ENCODE results near the gene SAMHD1.
"Not testable (repeated sequence)": the region's sequence is repeated elsewhere in the genome, so short reads cannot be mapped to it uniquely, and the experiment has no call there.

SAMHD1 gene

GRCh38 chr20:36905566-36905965 lies 45.9 kb downstream of the SAMHD1 start:
- H3K9me3 ChIP-seq (ENCODE audit: insufficient read depth, low read depth, low read length); H3K4ac ChIP-seq (ENCODE audit: low read depth, low read length); H4K8ac ChIP-seq (ENCODE audit: low read depth, low read length); H3K4me3 ChIP-seq (ENCODE audit: low read depth, low read length); DNase-seq; H2AFZ ChIP-seq (ENCODE audit: insufficient read depth, low read length, poor library complexity); H2BK5ac ChIP-seq (ENCODE audit: low read depth, low read length, poor library complexity); H3K9ac ChIP-seq (ENCODE audit: low read length); H3K4me2 ChIP-seq (ENCODE audit: low read length); H3K79me2 ChIP-seq (ENCODE audit: control insufficient read depth, insufficient read depth, low read length, poor library complexity); H3K18ac ChIP-seq (ENCODE audit: low read length); H2BK12ac ChIP-seq (ENCODE audit: low read length); H3K4me1 ChIP-seq (ENCODE audit: control insufficient read depth in 1 of 2, insufficient read depth in 2 of 2, low read length in 2 of 2); H3K14ac ChIP-seq (ENCODE audit: low read length); H3K23ac ChIP-seq (ENCODE audit: low read length); H3K79me1 ChIP-seq (ENCODE audit: low read length); H2AK5ac ChIP-seq (ENCODE audit: low read length); H3K36me3 ChIP-seq (ENCODE audit: control insufficient read depth in 1 of 2, insufficient read depth in 2 of 2, low read length in 2 of 2); H2BK120ac ChIP-seq (ENCODE audit: insufficient read depth, low read length, poor library complexity); H3K27me3 ChIP-seq (ENCODE audit: insufficient read depth, low read length); H4K91ac ChIP-seq (ENCODE audit: low read depth, low read length); H3K27ac ChIP-seq (ENCODE audit: low read depth, low read length); H4K12ac ChIP-seq (ENCODE audit: low read depth, low read length): not testable (repeated sequence)
- no CpG with 5 or more reads among the region's 10 CpGs for WGBS (ENCODE audit: extremely low coverage, insufficient coverage, insufficient read length)

- Histone ChIP-seq H3K27me3 (ENCODE audit: insufficient read depth, low read length) (no peaks in the 10 kb centered on the region), H3K79me2 (ENCODE audit: control insufficient read depth, insufficient read depth, low read length, poor library complexity) (no peaks in the 10 kb centered on the region), H3K4me2 (ENCODE audit: low read length) (no peak overlapping the region), H3K4me3 (ENCODE audit: low read depth, low read length) (no peak overlapping the region), H3K36me3 (ENCODE audit: control insufficient read depth in 1 of 2, insufficient read depth in 2 of 2, low read length in 2 of 2) (no peaks in the 10 kb centered on the region), H3K27ac (ENCODE audit: low read depth, low read length) (no peak overlapping the region), H4K12ac (ENCODE audit: low read depth, low read length) (no peak overlapping the region), H2AK5ac (ENCODE audit: low read length) (no peak overlapping the region), H3K23ac (ENCODE audit: low read length) (no peak overlapping the region), H2BK12ac (ENCODE audit: low read length) (no peak overlapping the region), H3K4ac (ENCODE audit: low read depth, low read length) (no peak overlapping the region), H2AFZ (ENCODE audit: insufficient read depth, low read length, poor library complexity) (no peak overlapping the region), H3K14ac (ENCODE audit: low read length) (no peak overlapping the region), H3K9me3 (ENCODE audit: insufficient read depth, low read depth, low read length) (no peaks in the 10 kb centered on the region), H4K8ac (ENCODE audit: low read depth, low read length) (no peak overlapping the region), H3K9ac (ENCODE audit: low read length) (no peak overlapping the region), H3K79me1 (ENCODE audit: low read length) (no peaks in the 10 kb centered on the region), H3K4me1 (ENCODE audit: control insufficient read depth in 1 of 2, insufficient read depth in 2 of 2, low read length in 2 of 2) (no peaks in the 10 kb centered on the region), H2BK5ac (ENCODE audit: low read depth, low read length, poor library complexity) (no peak overlapping the region), H2BK120ac (ENCODE audit: insufficient read depth, low read length, poor library complexity) (no peak overlapping the region), H3K18ac (ENCODE audit: low read length) (no peak overlapping the region), H4K91ac (ENCODE audit: low read depth, low read length) (no peak overlapping the region)
- DNase-seq = no peak
- WGBS (ENCODE audit: extremely low coverage, insufficient coverage, insufficient read length) = no CpG with 5 or more reads among the region's 2 CpGs
These were observed 46.8 kb downstream of the SAMHD1 start for GRCh38 chr20:36904690-36905089.

- H4K12ac ChIP-seq (ENCODE audit: low read depth, low read length) = no peak overlapping the region
- H3K14ac ChIP-seq (ENCODE audit: low read length) = no peak overlapping the region
- H4K91ac ChIP-seq (ENCODE audit: low read depth, low read length) = no peak overlapping the region
- no peak overlapping the region for H3K4me2 ChIP-seq (ENCODE audit: low read length)
- H3K79me2 ChIP-seq (ENCODE audit: control insufficient read depth, insufficient read depth, low read length, poor library complexity) = no peaks in the 10 kb centered on the region
- H3K18ac ChIP-seq (ENCODE audit: low read length) = no peak overlapping the region
- H3K27ac ChIP-seq (ENCODE audit: low read depth, low read length) = no peak overlapping the region
- no peak overlapping the region for H3K23ac ChIP-seq (ENCODE audit: low read length)
- no peaks in the 10 kb centered on the region for H3K9me3 ChIP-seq (ENCODE audit: insufficient read depth, low read depth, low read length)
- H2AK5ac ChIP-seq (ENCODE audit: low read length) = no peak overlapping the region
- no peak overlapping the region for H4K8ac ChIP-seq (ENCODE audit: low read depth, low read length)
- no peaks in the 10 kb centered on the region for H3K36me3 ChIP-seq (ENCODE audit: control insufficient read depth in 1 of 2, insufficient read depth in 2 of 2, low read length in 2 of 2)
- no peak for DNase-seq
- no peaks in the 10 kb centered on the region for H3K27me3 ChIP-seq (ENCODE audit: insufficient read depth, low read length)
- no peak overlapping the region for H3K4ac ChIP-seq (ENCODE audit: low read depth, low read length)
- H2BK5ac ChIP-seq (ENCODE audit: low read depth, low read length, poor library complexity) = no peak overlapping the region
- H3K9ac ChIP-seq (ENCODE audit: low read length) = no peak overlapping the region
- no peaks in the 10 kb centered on the region for H3K79me1 ChIP-seq (ENCODE audit: low read length)
- no peak overlapping the region for H3K4me3 ChIP-seq (ENCODE audit: low read depth, low read length)
- no CpG with 5 or more reads among the region's 2 CpGs for WGBS (ENCODE audit: extremely low coverage, insufficient coverage, insufficient read length)
- H2BK12ac ChIP-seq (ENCODE audit: low read length) = no peak overlapping the region
- H2AFZ ChIP-seq (ENCODE audit: insufficient read depth, low read length, poor library complexity) = no peak overlapping the region
- H3K4me1 ChIP-seq (ENCODE audit: control insufficient read depth in 1 of 2, insufficient read depth in 2 of 2, low read length in 2 of 2) = no peaks in the 10 kb centered on the region
- H2BK120ac ChIP-seq (ENCODE audit: insufficient read depth, low read length, poor library complexity) = no peak overlapping the region
These were observed 56.5 kb downstream of the SAMHD1 start for GRCh38 chr20:36895036-36895435.

DNA sequence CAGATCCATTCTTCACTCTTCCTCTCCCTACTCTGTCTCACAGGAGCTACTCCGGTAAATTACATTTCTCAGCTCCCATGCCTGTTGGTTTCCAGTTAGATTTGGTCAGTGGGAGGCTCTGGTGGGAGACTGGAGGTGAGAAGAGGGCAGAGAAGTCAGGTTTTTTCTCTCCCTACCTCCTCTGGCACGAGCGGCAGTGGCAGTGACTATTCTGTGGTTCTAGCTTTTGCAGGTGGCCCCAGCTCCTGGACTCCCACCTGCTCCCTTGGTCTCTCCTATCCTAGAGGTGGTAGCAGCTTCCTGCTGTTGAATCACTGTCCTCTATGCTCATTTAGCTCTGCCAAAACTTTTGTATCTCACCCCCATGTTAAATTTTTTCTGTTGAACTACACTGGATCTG lies 57.7 kb downstream of the SAMHD1 start:
- Histone ChIP-seq H3K27ac (ENCODE audit: low read depth, low read length) (no peak overlapping the region), H2AFZ (ENCODE audit: insufficient read depth, low read length, poor library complexity) (no peak overlapping the region), H3K4me3 (ENCODE audit: low read depth, low read length) (no peak overlapping the region), H3K79me2 (ENCODE audit: control insufficient read depth, insufficient read depth, low read length, poor library complexity) (no peaks in the 10 kb centered on the region), H2BK12ac (ENCODE audit: low read length) (no peak overlapping the region), H3K23ac (ENCODE audit: low read length) (no peak overlapping the region), H3K4ac (ENCODE audit: low read depth, low read length) (no peak overlapping the region), H3K79me1 (ENCODE audit: low read length) (no peaks in the 10 kb centered on the region), H2BK120ac (ENCODE audit: insufficient read depth, low read length, poor library complexity) (no peak overlapping the region), H2AK5ac (ENCODE audit: low read length) (no peak overlapping the region), H3K18ac (ENCODE audit: low read length) (no peak overlapping the region), H3K36me3 (ENCODE audit: control insufficient read depth in 1 of 2, insufficient read depth in 2 of 2, low read length in 2 of 2) (no peaks in the 10 kb centered on the region), H4K91ac (ENCODE audit: low read depth, low read length) (no peak overlapping the region), H3K4me2 (ENCODE audit: low read length) (no peak overlapping the region), H3K9ac (ENCODE audit: low read length) (no peak overlapping the region), H3K9me3 (ENCODE audit: insufficient read depth, low read depth, low read length) (no peaks in the 10 kb centered on the region), H3K4me1 (ENCODE audit: control insufficient read depth in 1 of 2, insufficient read depth in 2 of 2, low read length in 2 of 2) (no peaks in the 10 kb centered on the region), H3K27me3 (ENCODE audit: insufficient read depth, low read length) (no peaks in the 10 kb centered on the region), H4K8ac (ENCODE audit: low read depth, low read length) (no peak overlapping the region), H3K14ac (ENCODE audit: low read length) (no peak overlapping the region), H2BK5ac (ENCODE audit: low read depth, low read length, poor library complexity) (no peak overlapping the region), H4K12ac (ENCODE audit: low read depth, low read length) (no peak overlapping the region)
- no peak for DNase-seq
- WGBS (ENCODE audit: extremely low coverage, insufficient coverage, insufficient read length) = no CpG with 5 or more reads among the region's 3 CpGs
